Parathyroid adenoma (tissue), 2 donors: ENCODE data around the gene RAPGEF4.

Source experiments
- H2AFZ ChIP-seq: fragments of 300-600 bp; sonication (generic); one replicate; pipeline ENCODE4 v1.7.0; 2017; ENCODE audit warnings: antibody characterized with exemption, mild to moderate bottlenecking
- H3K27ac ChIP-seq: fragments of 300-600 bp; sonication (generic); one replicate; pipeline ENCODE4 v1.7.0; 2017
- H3K27me3 ChIP-seq: fragments of 300-600 bp; sonication (generic); one replicate; pipeline ENCODE4 v1.7.0; 2017; ENCODE audit warnings: low read length; ENCODE audit not compliant: control insufficient read depth, insufficient read depth
- H3K36me3 ChIP-seq: fragments of 300-600 bp; sonication (generic); one replicate; pipeline ENCODE4 v1.7.0; 2017; ENCODE audit warnings: low read length; ENCODE audit not compliant: control insufficient read depth, insufficient read depth
- H3K4me1 ChIP-seq: fragments of 300-600 bp; sonication (generic); one replicate; pipeline ENCODE4 v1.7.0; 2017; ENCODE audit warnings: control low read depth
- H3K4me2 ChIP-seq: fragments of 300-600 bp; sonication (generic); one replicate; pipeline ENCODE4 v1.7.0; 2017; ENCODE audit warnings: low read length
- H3K4me3 ChIP-seq: fragments of 300-600 bp; sonication (generic); one replicate; pipeline ENCODE4 v1.7.0; 2017; ENCODE audit warnings: low read depth, low read length
- H3K79me2 ChIP-seq: fragments of 300-600 bp; sonication (generic); one replicate; pipeline ENCODE4 v1.7.0; 2017; ENCODE audit warnings: control low read depth
- H3K9ac ChIP-seq: fragments of 300-600 bp; sonication (generic); one replicate; pipeline ENCODE4 v1.7.0; 2017; ENCODE audit warnings: mild to moderate bottlenecking
- H3K9me3 ChIP-seq: fragments of 300-600 bp; sonication (generic); one replicate; pipeline ENCODE4 v1.7.0; 2017; ENCODE audit warnings: low read length; ENCODE audit not compliant: control insufficient read depth
- CTCF ChIP-seq: fragments of 300-600 bp; sonication (generic); IDR thresholded peaks from one replicate; pipeline ENCODE4 v1.7.0; 2017; ENCODE audit warnings: antibody characterized with exemption, mild to moderate bottlenecking
- donor health status: primary hyperparathyroidism.

Gene RAPGEF4

GRCh38 chr2:172953411-172953810 is 217.8 kb downstream of the RAPGEF4 start:
- Histone ChIP-seq H3K4me1 (peaks cover 2% of the 10 kb centered on the region), H2AFZ (no peak overlapping the region), H3K4me3 (no peak overlapping the region), H3K9ac (no peak overlapping the region), H3K4me2 (no peak overlapping the region), H3K27ac (no peak overlapping the region), H3K36me3 (no peaks in the 10 kb centered on the region), H3K9me3 (no peaks in the 10 kb centered on the region), H3K79me2 (no peaks in the 10 kb centered on the region), H3K27me3 (no peaks in the 10 kb centered on the region)
- TF ChIP-seq CTCF, result no peak

- Histone ChIP-seq H3K9me3 (no peaks in the 10 kb centered on the region), H3K27me3 (no peaks in the 10 kb centered on the region), H2AFZ (no peak overlapping the region), H3K4me3 (no peak overlapping the region), H3K79me2 (no peaks in the 10 kb centered on the region), H3K36me3 (no peaks in the 10 kb centered on the region), H3K9ac (no peak overlapping the region), H3K27ac (no peak overlapping the region), H3K4me1 (peaks cover 2% of the 10 kb centered on the region), H3K4me2 (no peak overlapping the region)
- TF ChIP-seq CTCF, result no peak
These were observed 218.6 kb downstream of the RAPGEF4 start for GRCh38 chr2:172953970-172954852.

- no peak overlapping the region for H3K4me2 ChIP-seq
- H3K27me3 ChIP-seq, result no peaks in the 10 kb centered on the region
- H3K36me3 ChIP-seq, result no peaks in the 10 kb centered on the region
- H3K4me3 ChIP-seq, result no peak overlapping the region
- no peak for TF ChIP-seq CTCF
- no peaks in the 10 kb centered on the region for H3K79me2 ChIP-seq
- H3K9me3 ChIP-seq, result no peaks in the 10 kb centered on the region
- peaks cover 2% of the 10 kb centered on the region for H3K4me1 ChIP-seq
- H3K9ac ChIP-seq, result no peak overlapping the region
- no peak overlapping the region for H2AFZ ChIP-seq
- no peak overlapping the region for H3K27ac ChIP-seq
These were observed 219.9 kb downstream of the RAPGEF4 start for GRCh38 chr2:172955587-172955986.

- no peak overlapping the region for H2AFZ ChIP-seq
These were observed 222.1 kb downstream of the RAPGEF4 start for GRCh38 chr2:172957734-172958133.

More at GRCh38 chr2:172957734-172958133, 222.1 kb downstream of the RAPGEF4 start:
- no peak overlapping the region for H3K4me3 ChIP-seq
- H3K9me3 ChIP-seq, result no peaks in the 10 kb centered on the region
- H3K27ac ChIP-seq, result no peak overlapping the region
- no peak overlapping the region for H3K4me2 ChIP-seq
- no peaks in the 10 kb centered on the region for H3K36me3 ChIP-seq
- TF ChIP-seq CTCF, result no peak
- H3K9ac ChIP-seq, result no peak overlapping the region
- no peaks in the 10 kb centered on the region for H3K4me1 ChIP-seq
- no peaks in the 10 kb centered on the region for H3K27me3 ChIP-seq
- H3K79me2 ChIP-seq, result no peaks in the 10 kb centered on the region
